OCI-LY1 (cell line): ENCODE results near the gene ABLIM3.

Experiments used
- CTCF ChIP-seq: fragments of 200-600 bp; sonication (generic), shearing (Covaris generic); IDR thresholded peaks from 2 replicates; pipeline ENCODE4 v1.5.1; 2017; ENCODE audit warnings: mild to moderate bottlenecking, antibody characterized with exemption, low read length, moderate library complexity, mixed read lengths
- EZH2 ChIP-seq: fragments of 200-600 bp; sonication (generic), shearing (Covaris generic); IDR thresholded peaks from 2 replicates; pipeline ENCODE4 v1.8.0; 2017; ENCODE audit warnings: borderline replicate concordance, mixed run types, mild to moderate bottlenecking, antibody characterized with exemption, low read length, moderate library complexity, mixed read lengths

GRCh38 chr5:149157330-149157729 is 16.0 kb downstream of the ABLIM3 start:
- TF ChIP-seq EZH2: no peak
- no peak for TF ChIP-seq CTCF
